Mesendoderm (in vitro differentiated cells): ENCODE results near the gene FOXP4.

Source experiments
- DNase-seq: peaks from one replicate; pipeline ENCODE4 v3.0.0; 2013
- H2AK5ac ChIP-seq: 2 replicates; pipeline ENCODE4 v1.6.1; 2013; ENCODE audit warnings: low read length, inconsistent platforms
- H2BK120ac ChIP-seq: 2 replicates; pipeline ENCODE4 v1.6.1; 2013; ENCODE audit warnings: low read depth, mild to moderate bottlenecking, low read length, moderate library complexity, mixed read lengths
- H2BK15ac ChIP-seq: replicated peaks from 2 replicates; pipeline ENCODE4 v1.6.1; 2013; ENCODE audit warnings: low read depth, mild to moderate bottlenecking, moderate library complexity
- H2BK5ac ChIP-seq: 2 replicates; pipeline ENCODE4 v1.6.1; 2013; ENCODE audit warnings: low read length, inconsistent platforms
- H3K18ac ChIP-seq: 2 replicates; pipeline ENCODE4 v1.6.1; 2013; ENCODE audit warnings: mild to moderate bottlenecking, low read length, mixed read lengths
- H3K23ac ChIP-seq: one replicate; pipeline ENCODE4 v1.6.1; 2013; ENCODE audit warnings: low read length
- H3K27ac ChIP-seq: 2 replicates; pipeline ENCODE4 v1.5.1; 2013; ENCODE audit warnings: low read depth, mild to moderate bottlenecking, inconsistent platforms, low read length, moderate library complexity
- H3K27me3 ChIP-seq: 2 replicates; pipeline ENCODE4 v1.6.1; 2013; ENCODE audit warnings: low read length, control low read depth, mild to moderate bottlenecking, inconsistent platforms; ENCODE audit not compliant: insufficient read depth, poor library complexity
- H3K36me3 ChIP-seq: 2 replicates; pipeline ENCODE4 v1.6.1; 2013; ENCODE audit warnings: low read length, inconsistent platforms; ENCODE audit not compliant: control insufficient read depth, insufficient read depth
- H3K4ac ChIP-seq: one replicate; pipeline ENCODE4 v1.6.1; 2013; ENCODE audit warnings: low read depth, mild to moderate bottlenecking, low read length, moderate library complexity
- H3K4me1 ChIP-seq: 2 replicates; pipeline ENCODE4 v1.6.1; 2013; ENCODE audit warnings: low read depth, low read length, inconsistent platforms; ENCODE audit not compliant: control insufficient read depth
- H3K4me2 ChIP-seq: 2 replicates; pipeline ENCODE4 v1.6.1; 2013; ENCODE audit warnings: low read length
- H3K4me3 ChIP-seq: 2 replicates; pipeline ENCODE4 v1.5.1; 2013; ENCODE audit warnings: mild to moderate bottlenecking, low read length
- H3K56ac ChIP-seq: one replicate; pipeline ENCODE4 v1.6.1; 2013; ENCODE audit warnings: low read length
- H3K79me1 ChIP-seq: 2 replicates; pipeline ENCODE4 v1.6.1; 2013; ENCODE audit warnings: low read length, inconsistent platforms
- H3K79me2 ChIP-seq: 2 replicates; pipeline ENCODE4 v1.6.1; 2013; ENCODE audit warnings: mild to moderate bottlenecking, low read length; ENCODE audit not compliant: control insufficient read depth, insufficient read depth
- H3K9ac ChIP-seq: 2 replicates; pipeline ENCODE4 v1.6.1; 2013; ENCODE audit warnings: low read length, inconsistent platforms
- H4K5ac ChIP-seq: one replicate; pipeline ENCODE4 v1.6.1; 2013; ENCODE audit warnings: low read length
- H4K8ac ChIP-seq: one replicate; pipeline ENCODE4 v1.6.1; 2013; ENCODE audit warnings: low read depth, mild to moderate bottlenecking, control low read depth, low read length, moderate library complexity
- WGBS: extraction: QIAGEN DNeasy Blood & Tissue Kit; methylation state at CpG from one replicate; pipeline ENCODE4 v1.1.7; 2013; ENCODE audit warnings: low lambda C conversion rate, missing lambda C conversion rate; ENCODE audit not compliant: insufficient coverage; ENCODE audit errors: extremely low coverage; 5-methylcytosine and 5-hydroxymethylcytosine counted together

The FOXP4 gene

GRCh38 chr6:41563060-41563776 lies 17.0 kb downstream of the FOXP4 start:
- WGBS = no CpG with 5 or more reads among the region's 8 CpGs
- no peak overlapping the region for H3K4ac ChIP-seq
- no peak overlapping the region for H2BK120ac ChIP-seq
- H2BK15ac ChIP-seq = no peak overlapping the region
- H4K5ac ChIP-seq = no peak overlapping the region
- peak overlapping the region; percentile 31 for H3K56ac ChIP-seq
- H3K79me2 ChIP-seq = no peaks in the 10 kb centered on the region
- H3K79me1 ChIP-seq = peaks cover 2% of the 10 kb centered on the region
- no peak overlapping the region for H2AK5ac ChIP-seq
- DNase-seq = peak; percentile 51
- no peak overlapping the region for H3K4me3 ChIP-seq
- no peak overlapping the region for H3K27ac ChIP-seq
- H3K27me3 ChIP-seq = no peaks in the 10 kb centered on the region
- H3K4me1 ChIP-seq = peaks cover 13% of the 10 kb centered on the region
- no peak overlapping the region for H3K4me2 ChIP-seq
- H3K18ac ChIP-seq = no peak overlapping the region
- H3K23ac ChIP-seq = no peak overlapping the region
- no peaks in the 10 kb centered on the region for H3K36me3 ChIP-seq
- H4K8ac ChIP-seq = no peak overlapping the region
- H3K9ac ChIP-seq = no peak overlapping the region
- H2BK5ac ChIP-seq = no peak overlapping the region

- no peaks in the 10 kb centered on the region for H3K27me3 ChIP-seq
- H4K5ac ChIP-seq = no peak overlapping the region
- H3K23ac ChIP-seq = no peak overlapping the region
- no peak overlapping the region for H2AK5ac ChIP-seq
- H3K36me3 ChIP-seq = no peaks in the 10 kb centered on the region
- H3K4me2 ChIP-seq = no peak overlapping the region
- DNase-seq = no peak
- no peak overlapping the region for H2BK15ac ChIP-seq
- no peak overlapping the region for H3K56ac ChIP-seq
- H4K8ac ChIP-seq = no peak overlapping the region
- peaks cover 2% of the 10 kb centered on the region for H3K79me1 ChIP-seq
- no peak overlapping the region for H2BK120ac ChIP-seq
- no CpG with 5 or more reads among the region's 5 CpGs for WGBS
- H3K4me1 ChIP-seq = peaks cover 17% of the 10 kb centered on the region
- no peak overlapping the region for H2BK5ac ChIP-seq
- H3K27ac ChIP-seq = no peak overlapping the region
- no peaks in the 10 kb centered on the region for H3K79me2 ChIP-seq
- no peak overlapping the region for H3K18ac ChIP-seq
- no peak overlapping the region for H3K4me3 ChIP-seq
- H3K4ac ChIP-seq = no peak overlapping the region
- no peak overlapping the region for H3K9ac ChIP-seq
Observed at GRCh38 chr6:41564448-41565142, 18.4 kb downstream of the FOXP4 start.

DNA sequence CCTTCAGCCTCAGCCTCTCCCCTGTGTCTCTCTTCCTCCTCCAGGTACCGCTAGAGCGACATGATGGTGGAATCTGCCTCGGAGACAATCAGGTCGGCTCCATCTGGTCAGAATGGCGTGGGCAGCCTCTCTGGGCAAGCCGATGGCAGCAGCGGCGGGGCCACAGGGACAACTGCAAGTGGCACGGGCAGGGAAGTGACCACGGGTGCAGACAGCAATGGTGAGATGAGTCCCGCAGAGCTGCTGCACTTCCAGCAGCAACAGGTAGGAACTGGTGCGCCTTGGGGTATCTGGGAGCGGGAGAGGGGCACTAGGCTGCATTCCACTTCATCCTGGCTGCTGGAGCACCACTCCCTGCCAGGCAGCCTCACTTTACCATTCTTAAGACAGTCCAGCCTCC lies 19.5 kb downstream of the FOXP4 start:
- no peaks in the 10 kb centered on the region for H3K36me3 ChIP-seq

DNA sequence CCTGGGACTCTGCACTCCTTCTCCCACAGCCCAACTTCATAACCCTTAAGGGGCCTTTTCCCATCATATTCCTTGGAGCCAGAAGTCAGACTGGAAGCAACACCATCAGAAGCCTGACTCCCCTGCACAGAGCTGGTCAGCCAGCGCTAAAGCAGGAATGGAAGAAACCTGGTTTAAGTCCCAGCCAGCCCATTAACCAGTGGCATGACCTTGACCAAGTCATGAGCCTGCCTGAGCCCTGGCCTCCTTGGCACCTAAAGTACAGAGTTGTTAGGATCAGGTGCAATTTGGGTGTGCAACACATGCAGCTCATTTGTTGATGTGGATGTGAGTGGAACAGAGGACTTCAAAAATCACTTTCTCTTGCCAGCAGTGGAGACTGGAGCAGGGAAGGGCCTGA lies 20.8 kb downstream of the FOXP4 start:
- no CpG with 5 or more reads among the region's 1 CpG for WGBS
- H3K79me1 ChIP-seq = peaks cover 3% of the 10 kb centered on the region
- no peak overlapping the region for H2AK5ac ChIP-seq
- no peak overlapping the region for H3K9ac ChIP-seq
- DNase-seq = no peak
- no peaks in the 10 kb centered on the region for H3K36me3 ChIP-seq
- H3K79me2 ChIP-seq = no peaks in the 10 kb centered on the region
- no peak overlapping the region for H3K4me3 ChIP-seq
- no peak overlapping the region for H3K56ac ChIP-seq
- H2BK5ac ChIP-seq = no peak overlapping the region
- H3K18ac ChIP-seq = no peak overlapping the region
- H4K8ac ChIP-seq = no peak overlapping the region
- no peak overlapping the region for H2BK15ac ChIP-seq
- no peak overlapping the region for H3K27ac ChIP-seq
- H3K4me2 ChIP-seq = no peak overlapping the region
- no peak overlapping the region for H2BK120ac ChIP-seq
- H4K5ac ChIP-seq = no peak overlapping the region
- no peak overlapping the region for H3K4ac ChIP-seq
- H3K4me1 ChIP-seq = peaks cover 23% of the 10 kb centered on the region
- no peaks in the 10 kb centered on the region for H3K27me3 ChIP-seq
- H3K23ac ChIP-seq = no peak overlapping the region

More for the DNA sequence above, 19.5 kb downstream of the FOXP4 start:
- H3K56ac ChIP-seq = no peak overlapping the region
- no peak overlapping the region for H4K5ac ChIP-seq
- no peak overlapping the region for H3K23ac ChIP-seq
- no peak overlapping the region for H3K27ac ChIP-seq
- peaks cover 25% of the 10 kb centered on the region for H3K4me1 ChIP-seq
- WGBS = no CpG with 5 or more reads among the region's 13 CpGs
- H2BK15ac ChIP-seq = no peak overlapping the region
- no peak overlapping the region for H3K9ac ChIP-seq
- H3K79me2 ChIP-seq = no peaks in the 10 kb centered on the region
- peaks cover 2% of the 10 kb centered on the region for H3K79me1 ChIP-seq
- no peak overlapping the region for H2AK5ac ChIP-seq
- no peak overlapping the region for H3K4me3 ChIP-seq
- no peaks in the 10 kb centered on the region for H3K27me3 ChIP-seq
- no peak overlapping the region for H3K4ac ChIP-seq
- no peak overlapping the region for H2BK5ac ChIP-seq
- H3K4me2 ChIP-seq = no peak overlapping the region
- DNase-seq = no peak
- H3K18ac ChIP-seq = no peak overlapping the region
- H4K8ac ChIP-seq = no peak overlapping the region
- no peak overlapping the region for H2BK120ac ChIP-seq

DNA sequence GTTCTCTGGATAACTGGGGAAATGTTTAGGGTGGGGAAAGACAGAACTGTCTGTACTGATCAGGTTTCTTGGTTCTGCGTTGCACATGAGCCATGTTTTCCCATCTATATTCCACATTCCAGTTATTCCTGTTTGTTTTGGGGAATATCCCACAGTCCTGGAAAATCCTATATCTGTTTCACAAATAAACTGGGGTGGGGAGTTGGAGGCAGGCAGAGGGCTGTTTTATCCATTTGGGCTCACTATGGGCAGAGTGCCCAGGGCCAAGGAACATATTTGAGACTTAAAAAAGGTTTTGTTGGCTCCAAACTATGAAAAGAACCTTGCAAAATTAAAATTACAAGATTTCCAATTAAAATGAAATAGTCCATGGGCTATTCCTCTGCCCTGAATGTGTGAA lies 21.5 kb downstream of the FOXP4 start:
- no peak overlapping the region for H2BK120ac ChIP-seq
- H3K18ac ChIP-seq = no peak overlapping the region
- H3K9ac ChIP-seq = no peak overlapping the region
- no CpG with 5 or more reads among the region's 1 CpG for WGBS
- no peaks in the 10 kb centered on the region for H3K79me2 ChIP-seq
- no peak for DNase-seq
- peaks cover 18% of the 10 kb centered on the region for H3K4me1 ChIP-seq
- no peak overlapping the region for H3K4me3 ChIP-seq
- no peak overlapping the region for H3K27ac ChIP-seq
- H2AK5ac ChIP-seq = no peak overlapping the region
- no peak overlapping the region for H3K23ac ChIP-seq
- H2BK15ac ChIP-seq = no peak overlapping the region
- H4K8ac ChIP-seq = no peak overlapping the region
- H3K56ac ChIP-seq = no peak overlapping the region
- no peak overlapping the region for H3K4me2 ChIP-seq
- H4K5ac ChIP-seq = no peak overlapping the region
- no peaks in the 10 kb centered on the region for H3K27me3 ChIP-seq
- H2BK5ac ChIP-seq = no peak overlapping the region
- H3K79me1 ChIP-seq = peaks cover 3% of the 10 kb centered on the region
- no peak overlapping the region for H3K4ac ChIP-seq
- H3K36me3 ChIP-seq = no peaks in the 10 kb centered on the region
